CD4-positive, alpha-beta T cell (primary cell): Measurements from ENCODE around the gene UPF1. TPM values are rescaled to one million over a fixed set of nuclear protein-coding genes. Genes with fewer than 3 reads are reported as not detected.

Experiments
- ATAC-seq: fragments of 200-7000 bp; cut with Tn5 transposase; one replicate; pipeline ENCODE4 v1.10.0; 2022; ENCODE audit warnings: mild to moderate bottlenecking; ENCODE audit not compliant: poor library complexity
- CTCF ChIA-PET: fragments of 350-600 bp; sonication (Branson Sonifier 250); formaldehyde crosslinking; loops from one replicate; lab custom pipeline; 2021; ENCODE audit warnings: antibody characterized with exemption, inconsistent platforms; lab: Charles Lee
- POLR2A ChIA-PET: fragments of 350-600 bp; sonication (Branson Sonifier 250); formaldehyde crosslinking; loops from one replicate; lab custom pipeline; 2021; ENCODE audit warnings: antibody characterized with exemption, inconsistent platforms; lab: Charles Lee
- DNase-seq, 14 experiments: peaks; one replicate each; pipeline ENCODE4 v3.0.0-alpha.2; 2013 to 2020; ENCODE audit warnings: mixed read lengths in 2 of 14
- H3K27ac ChIP-seq, 2 donors: one replicate each; pipeline versions ENCODE4 v1.5.1 to v1.7.0; 2013; ENCODE audit warnings: low read length in 2 of 2, low read depth in 1 of 2, mild to moderate bottlenecking in 1 of 2
- H3K27me3 ChIP-seq, 2 experiments: 1 replicate in 1 of 2; 2 replicates in 1 of 2; pipeline versions ENCODE4 v1.6.1 to v1.7.0; 2013; ENCODE audit warnings: low read length in 2 of 2, control low read depth in 1 of 2, mild to moderate bottlenecking in 1 of 2, moderate library complexity in 1 of 2; ENCODE audit not compliant: insufficient read depth in 2 of 2, control insufficient read depth in 1 of 2
- H3K36me3 ChIP-seq: one replicate; pipeline ENCODE4 v1.6.1; 2013; ENCODE audit warnings: low read length, control low read depth; ENCODE audit not compliant: insufficient read depth
- H3K4me1 ChIP-seq: one replicate; pipeline ENCODE4 v1.6.1; 2013; ENCODE audit warnings: low read length, control low read depth; ENCODE audit not compliant: insufficient read depth
- H3K4me3 ChIP-seq: one replicate; pipeline ENCODE4 v1.5.1; 2013; ENCODE audit warnings: mild to moderate bottlenecking, low read length, moderate library complexity
- H3K9me3 ChIP-seq, 2 experiments: 1 replicate in 1 of 2; 2 replicates in 1 of 2; pipeline versions ENCODE4 v1.6.1 to v1.7.0; 2013; ENCODE audit warnings: low read length in 2 of 2, mild to moderate bottlenecking in 2 of 2, control low read depth in 1 of 2, moderate library complexity in 1 of 2; ENCODE audit not compliant: control insufficient read depth in 1 of 2, insufficient read depth in 1 of 2
- H3K27ac Mint-ChIP-seq: one replicate; pipeline ENCODE4 v1.8.0; 2020; ENCODE audit warnings: mixed read lengths
- H3K27me3 Mint-ChIP-seq: one replicate; pipeline ENCODE4 v1.8.0; 2021; ENCODE audit warnings: mixed read lengths
- H3K36me3 Mint-ChIP-seq: one replicate; pipeline ENCODE4 v1.8.0; 2021; ENCODE audit warnings: low read depth, mixed read lengths
- H3K4me1 Mint-ChIP-seq: one replicate; pipeline ENCODE4 v1.8.0; 2021; ENCODE audit warnings: low read depth, mixed read lengths
- H3K4me3 Mint-ChIP-seq: one replicate; pipeline ENCODE4 v1.8.0; 2020; ENCODE audit warnings: mild to moderate bottlenecking, mixed read lengths
- H3K9me3 Mint-ChIP-seq: one replicate; pipeline ENCODE4 v1.8.0; 2020; ENCODE audit warnings: mixed read lengths
- intact Hi-C, 2 experiments: fragments of 100-400 bp; cut with DNase I in 1 of 2; cut with micrococcal nuclease in 1 of 2; formaldehyde crosslinking; loops; one replicate each; pipeline versions ENCODE4 v1.15.1 to v1.9.0; 2023 to 2025; cut with DNase I, micrococcal nuclease
- total RNA-seq, 174 experiments: library from RNA in 2 of 174; stranded (reverse) in 2 of 174; gene quantifications; one replicate each; pipeline ENCODE4 v1.2.3 and lab custom pipeline; 2021 to 2026
- TF ChIP-seq, protein P1 (sequence below): fragments of 200-600 bp; IDR thresholded peaks from one replicate; pipeline ENCODE4 v1.8.0; 2022; ENCODE audit warnings: antibody characterized with exemption, mild to moderate bottlenecking

Gene UPF1
- total RNA-seq, 2 experiments from 2014 or later: 146 to 150 TPM

DNA sequence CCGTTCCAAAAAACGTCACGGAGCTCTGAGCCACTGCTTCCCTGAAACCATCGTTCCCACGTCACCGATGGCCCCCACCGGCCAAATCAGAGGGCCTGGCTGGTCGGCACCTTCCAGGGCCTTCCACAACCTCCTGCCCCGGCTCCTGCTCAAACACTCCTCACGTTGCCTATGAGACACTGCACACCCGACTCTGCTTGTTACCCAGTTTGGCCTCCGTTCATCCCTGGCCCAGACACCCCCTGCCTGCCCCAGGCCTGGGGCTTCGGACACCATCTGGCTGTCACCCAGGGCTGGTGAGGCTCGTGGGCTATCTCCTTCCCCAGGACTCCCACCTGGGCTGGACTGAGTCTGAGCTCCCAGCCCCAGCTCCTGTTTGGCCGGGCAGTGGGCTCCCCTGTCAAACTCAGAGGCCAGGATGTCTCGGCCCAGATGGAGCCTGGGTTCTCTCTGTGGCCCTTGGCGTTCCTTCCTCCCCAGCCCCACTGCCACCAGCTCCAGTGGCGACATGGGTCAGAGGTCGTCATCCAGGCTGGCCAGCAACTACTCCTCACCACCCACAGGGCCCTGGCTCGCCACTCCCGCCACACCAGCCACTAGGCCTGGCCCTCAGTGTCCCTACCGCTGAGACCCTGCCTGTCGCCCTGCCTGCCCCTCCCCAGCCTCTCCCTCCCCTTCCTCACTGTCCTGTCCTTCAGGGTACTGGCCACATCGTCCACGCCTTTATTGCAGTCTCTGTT, 46.5 kb downstream of the UPF1 start:
- Mint-ChIP-seq H3K27me3 (no peaks in the 10 kb centered on the region), H3K4me1 (no peaks in the 10 kb centered on the region), H3K9me3 (no peaks in the 10 kb centered on the region), H3K4me3 (no peak overlapping the region), H3K27ac (no peak overlapping the region), H3K36me3 (no peaks in the 10 kb centered on the region)
- H3K27ac ChIP-seq: no peak overlapping the region
- POLR2A ChIA-PET: no interaction called here
- H3K36me3 ChIP-seq: no peaks in the 10 kb centered on the region
- H3K4me3 ChIP-seq: no peak overlapping the region
- ATAC-seq: no peak
- TF ChIP-seq, protein P1, sequence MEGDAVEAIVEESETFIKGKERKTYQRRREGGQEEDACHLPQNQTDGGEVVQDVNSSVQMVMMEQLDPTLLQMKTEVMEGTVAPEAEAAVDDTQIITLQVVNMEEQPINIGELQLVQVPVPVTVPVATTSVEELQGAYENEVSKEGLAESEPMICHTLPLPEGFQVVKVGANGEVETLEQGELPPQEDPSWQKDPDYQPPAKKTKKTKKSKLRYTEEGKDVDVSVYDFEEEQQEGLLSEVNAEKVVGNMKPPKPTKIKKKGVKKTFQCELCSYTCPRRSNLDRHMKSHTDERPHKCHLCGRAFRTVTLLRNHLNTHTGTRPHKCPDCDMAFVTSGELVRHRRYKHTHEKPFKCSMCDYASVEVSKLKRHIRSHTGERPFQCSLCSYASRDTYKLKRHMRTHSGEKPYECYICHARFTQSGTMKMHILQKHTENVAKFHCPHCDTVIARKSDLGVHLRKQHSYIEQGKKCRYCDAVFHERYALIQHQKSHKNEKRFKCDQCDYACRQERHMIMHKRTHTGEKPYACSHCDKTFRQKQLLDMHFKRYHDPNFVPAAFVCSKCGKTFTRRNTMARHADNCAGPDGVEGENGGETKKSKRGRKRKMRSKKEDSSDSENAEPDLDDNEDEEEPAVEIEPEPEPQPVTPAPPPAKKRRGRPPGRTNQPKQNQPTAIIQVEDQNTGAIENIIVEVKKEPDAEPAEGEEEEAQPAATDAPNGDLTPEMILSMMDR: no peak
- CTCF ChIA-PET: interaction anchor here (1.6 kb wide), 1 partner anchor 14 kb away, joined by 3 read pairs; no protein-coding TSS in a partner anchor
- DNase-seq: peak in 1 of 14 experiments; percentile 20
- intact Hi-C loops: no loop called here
- H3K4me1 ChIP-seq: no peaks in the 10 kb centered on the region
- H3K27me3 ChIP-seq: no peaks in the 10 kb centered on the region
- H3K9me3 ChIP-seq: peaks cover 0 to 5% of the 10 kb centered on the region in 2 experiments

DNA sequence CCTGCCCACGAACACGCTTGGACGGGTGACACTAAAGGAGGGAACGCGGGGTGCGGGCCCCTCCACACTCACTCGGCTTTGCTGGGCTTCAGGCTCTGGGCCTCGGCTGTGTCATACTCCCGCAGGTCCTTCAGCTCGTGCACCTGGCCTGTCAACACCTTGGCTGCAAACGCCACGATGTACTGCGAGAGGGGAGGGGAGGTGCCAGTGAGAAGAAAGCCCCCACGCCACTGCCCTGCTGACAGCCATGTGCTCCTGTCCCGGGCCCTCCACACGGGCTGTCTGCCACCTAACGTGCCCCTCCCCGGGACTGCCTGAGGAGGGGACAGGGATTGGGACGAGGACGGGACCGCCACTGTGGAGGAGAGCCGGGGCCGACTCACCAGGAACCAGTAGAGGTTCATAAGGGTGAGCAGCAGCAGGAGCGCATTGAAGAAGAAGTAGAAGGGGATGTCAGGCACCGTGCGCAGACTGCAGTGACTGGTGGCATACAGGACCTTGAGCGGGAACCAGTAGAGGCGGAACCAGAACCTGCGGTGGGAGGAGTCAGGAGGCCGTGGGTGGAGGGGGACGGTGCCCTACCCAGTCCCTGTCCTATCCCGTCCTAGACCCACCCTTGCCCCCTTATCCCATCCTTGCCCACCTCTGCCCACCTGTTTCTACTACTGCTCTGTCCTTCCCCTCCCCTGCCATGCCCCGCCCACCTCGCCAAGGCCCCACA, 47.3 kb downstream of the UPF1 start:
- Histone ChIP-seq H3K4me3 (no peak overlapping the region), H3K27ac (no peak overlapping the region), H3K4me1 (no peaks in the 10 kb centered on the region), H3K9me3 (peaks cover 0 to 5% of the 10 kb centered on the region in 2 experiments), H3K36me3 (no peaks in the 10 kb centered on the region), H3K27me3 (no peaks in the 10 kb centered on the region)
- Mint-ChIP-seq H3K27me3 (no peaks in the 10 kb centered on the region), H3K9me3 (no peaks in the 10 kb centered on the region), H3K4me1 (no peaks in the 10 kb centered on the region), H3K36me3 (no peaks in the 10 kb centered on the region), H3K27ac (no peak overlapping the region), H3K4me3 (no peak overlapping the region)
- DNase-seq (no peak), ATAC-seq (peak; percentile 10)
- TF ChIP-seq, protein P1: no peak
- intact Hi-C loops: no loop called here
- CTCF ChIA-PET: no interaction called here
- POLR2A ChIA-PET: no interaction called here

DNA sequence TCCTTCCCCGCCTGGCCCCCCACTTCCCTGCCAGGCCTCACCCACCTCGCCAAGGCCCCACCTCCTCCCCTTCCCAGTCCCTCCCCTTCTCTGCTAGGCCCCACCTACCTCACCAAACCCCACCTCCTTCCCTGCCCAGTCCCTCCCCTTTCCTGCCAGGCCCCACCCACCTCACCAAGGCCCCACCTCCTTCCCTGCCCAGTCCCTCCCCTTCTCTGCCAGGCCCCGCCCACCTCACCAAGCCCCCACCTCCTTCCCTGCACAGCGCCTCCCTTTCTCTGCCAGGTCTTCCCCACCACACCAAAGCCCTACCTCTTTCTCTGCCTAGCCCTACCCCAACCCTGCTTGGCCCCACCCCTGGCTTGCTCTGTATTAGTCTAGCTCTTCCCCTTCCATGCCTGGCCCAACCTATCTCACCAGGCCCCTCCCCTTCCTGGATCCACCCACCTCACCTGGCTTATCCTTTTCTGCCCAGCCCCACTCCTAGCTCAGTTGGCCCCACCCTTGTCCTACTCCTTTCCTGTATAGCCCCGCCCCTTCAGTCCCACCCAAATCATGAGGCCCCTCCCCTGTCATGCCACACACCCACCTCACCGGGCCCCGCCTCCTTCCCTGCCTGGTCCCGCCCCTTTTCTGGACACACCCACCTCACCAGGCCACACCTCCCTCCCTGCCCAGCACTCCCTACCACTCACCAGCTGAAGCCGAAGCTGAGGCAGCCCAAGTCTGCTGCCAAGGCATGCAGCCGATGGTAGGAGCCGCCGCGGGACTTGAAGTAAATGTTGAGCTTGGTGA, 48.0 kb downstream of the UPF1 start:
- TF ChIP-seq, protein P1: no peak

More for the DNA sequence above, 48.0 kb downstream of the UPF1 start:
- Histone ChIP-seq H3K9me3 (peaks cover 0 to 5% of the 10 kb centered on the region in 2 experiments), H3K27ac (no peak overlapping the region), H3K36me3 (no peaks in the 10 kb centered on the region), H3K4me3 (no peak overlapping the region), H3K27me3 (no peaks in the 10 kb centered on the region), H3K4me1 (no peaks in the 10 kb centered on the region)
- POLR2A ChIA-PET: no interaction called here
- DNase-seq (peak in 4 of 14 experiments; percentile 21 to 71 (median 43)), ATAC-seq (peak; percentile 80)
- intact Hi-C loops: loop anchor here in 1 of 2 experiments (10.0 kb wide), 1 partner anchor 75 kb away; no protein-coding TSS in a partner anchor
- no peaks in the 10 kb centered on the region for H3K27me3 Mint-ChIP-seq
- H3K4me1 Mint-ChIP-seq: no peaks in the 10 kb centered on the region
- no peak overlapping the region for H3K27ac Mint-ChIP-seq
- no peak overlapping the region for H3K4me3 Mint-ChIP-seq
- no peaks in the 10 kb centered on the region for H3K9me3 Mint-ChIP-seq
- CTCF ChIA-PET: no interaction called here
- H3K36me3 Mint-ChIP-seq: no peaks in the 10 kb centered on the region
